HuH-7 (cell line): ENCODE data around the gene PCDHB11.
"Not testable (repeated sequence)": the region's sequence is repeated elsewhere in the genome, so short reads cannot be mapped to it uniquely, and the experiment has no call there.

ENCODE experiments used
- DNase-seq: peaks from one replicate; pipeline ENCODE4 v3.0.0; 2011; ENCODE audit warnings: low spot score

PCDHB11 gene

GRCh38 chr5:141186897-141187512 lies 12.4 kb upstream of the PCDHB11 start, which contains the start of gene PCDHB9:
Gene PCDHB9, plus strand, starts transcription at chr5:141187161. Its CDS starts 158 bp downstream, at chr5:141187319.
- peak; percentile 63 for DNase-seq

GRCh38 chr5:141188682-141189081 lies 10.7 kb upstream of the PCDHB11 start:
- not testable (repeated sequence) for DNase-seq

GRCh38 chr5:141189131-141189530 lies 10.3 kb upstream of the PCDHB11 start:
- DNase-seq: not testable (repeated sequence)

GRCh38 chr5:141192110-141192725 lies 7.2 kb upstream of the PCDHB11 start, which contains the start of gene PCDHB10:
Gene PCDHB10, plus strand, starts transcription at chr5:141192353. Its CDS starts 200 bp downstream, at chr5:141192553.
- peak; percentile 82 for DNase-seq

- DNase-seq: not testable (repeated sequence)
Measured at GRCh38 chr5:141194332-141194731, 5.1 kb upstream of the PCDHB11 start.

GRCh38 chr5:141196363-141196762 lies 3.1 kb upstream of the PCDHB11 start:
- DNase-seq: no peak

GRCh38 chr5:141201126-141201525 lies 1.7 kb downstream of the PCDHB11 start:
- DNase-seq: not testable (repeated sequence)

GRCh38 chr5:141201646-141202045 lies 2.2 kb downstream of the PCDHB11 start:
- DNase-seq: not testable (repeated sequence)

- peak; percentile 43 for DNase-seq
Measured at GRCh38 chr5:141208478-141208877, 9.1 kb downstream of the PCDHB11 start, which contains the start of gene PCDHB12. Gene PCDHB12, plus strand, starts transcription at chr5:141208719. Its CDS starts 189 bp downstream, at chr5:141208908.

GRCh38 chr5:141210281-141210680 lies 10.9 kb downstream of the PCDHB11 start:
- DNase-seq: not testable (repeated sequence)

- DNase-seq: not testable (repeated sequence)
Measured at GRCh38 chr5:141210849-141211248, 11.4 kb downstream of the PCDHB11 start.

- peak; percentile 59 for DNase-seq
Measured at GRCh38 chr5:141213656-141214339, 14.4 kb downstream of the PCDHB11 start, which contains the start of gene PCDHB13. Gene PCDHB13, plus strand, starts transcription at chr5:141213919. Its CDS starts 205 bp downstream, at chr5:141214124.

GRCh38 chr5:141214583-141214982 lies 15.2 kb downstream of the PCDHB11 start:
- not testable (repeated sequence) for DNase-seq

- not testable (repeated sequence) for DNase-seq
Measured at GRCh38 chr5:141215504-141215903, 16.1 kb downstream of the PCDHB11 start.

GRCh38 chr5:141216035-141216434 lies 16.6 kb downstream of the PCDHB11 start:
- DNase-seq: not testable (repeated sequence)

- peak; percentile 58 for DNase-seq
Measured at GRCh38 chr5:141223112-141223783, 23.8 kb downstream of the PCDHB11 start, which contains the start of gene PCDHB14. Gene PCDHB14, plus strand, starts transcription at chr5:141223343. Its CDS starts 163 bp downstream, at chr5:141223506.

- DNase-seq: not testable (repeated sequence)
Measured at GRCh38 chr5:141224844-141225243, 25.4 kb downstream of the PCDHB11 start.

- DNase-seq: not testable (repeated sequence)
Measured at GRCh38 chr5:141225421-141225820, 26.0 kb downstream of the PCDHB11 start.

GRCh38 chr5:141234109-141234667 lies 34.8 kb downstream of the PCDHB11 start:
- no peak for DNase-seq

GRCh38 chr5:141235922-141236321 lies 36.5 kb downstream of the PCDHB11 start:
- DNase-seq: not testable (repeated sequence)

- DNase-seq: no peak
Measured at GRCh38 chr5:141236516-141237313, 37.3 kb downstream of the PCDHB11 start.
